Panc1 (cell line): ENCODE data around the gene PCAT7. TPM values are rescaled to one million over a fixed set of nuclear protein-coding genes. Genes with fewer than 3 reads are reported as not detected.

Experiments used
- ATAC-seq: fragments of 200-7000 bp; cut with Tn5 transposase; 2 replicates; pipeline ENCODE4 v1.9.1; 2020; ENCODE audit warnings: mild to moderate bottlenecking, moderate library complexity
- BruUV-seq: library from RNA; stranded (reverse); fragments of 400-500 nt; replicated peaks from 2 replicates; lab custom pipeline; 2021; lab: Mats Ljungman, UMichigan
- CTCF ChIA-PET: fragments of 300-600 bp; sonication (Branson Sonifier 250); formaldehyde crosslinking; loops from one replicate; lab custom pipeline; 2022; ENCODE audit warnings: antibody characterized with exemption; lab: Charles Lee
- POLR2A ChIA-PET: fragments of 300-600 bp; sonication (Branson Sonifier 250); formaldehyde crosslinking; loops from one replicate; lab custom pipeline; 2022; ENCODE audit warnings: antibody characterized with exemption; lab: Charles Lee
- DNase-seq: peaks from one replicate; pipeline ENCODE4 v3.0.0-alpha.2; 2010; ENCODE audit warnings: low read depth, low spot score
- H3K27ac ChIP-seq: 2 replicates; pipeline ENCODE4 v1.5.1; 2011; ENCODE audit warnings: mild to moderate bottlenecking, low read length, inconsistent platforms
- H3K27me3 ChIP-seq: fragments of 200-500 bp; sonication (Bioruptor generic); 2 replicates; pipeline ENCODE4 v1.6.0; 2014; ENCODE audit warnings: low read length, inconsistent platforms; ENCODE audit not compliant: control insufficient read depth, insufficient read depth
- H3K36me3 ChIP-seq: fragments of 200-500 bp; sonication (Bioruptor generic); 2 replicates; pipeline ENCODE4 v1.5.1; 2014; ENCODE audit warnings: inconsistent platforms, mild to moderate bottlenecking, low read length, moderate library complexity; ENCODE audit not compliant: control insufficient read depth, insufficient read depth
- H3K4me1 ChIP-seq: 2 replicates; pipeline ENCODE4 v1.5.1; 2011; ENCODE audit warnings: inconsistent platforms, mild to moderate bottlenecking, low read length, moderate library complexity; ENCODE audit not compliant: control insufficient read depth, insufficient read depth
- H3K4me3 ChIP-seq, 2 experiments: 2 replicates each; pipeline ENCODE4 v1.5.1; 2011 to 2012; ENCODE audit warnings: low read depth in 2 of 2, low read length in 2 of 2, mild to moderate bottlenecking in 2 of 2, inconsistent platforms in 1 of 2, moderate library complexity in 1 of 2
- H3K9me3 ChIP-seq: fragments of 200-500 bp; sonication (Bioruptor generic); 2 replicates; pipeline ENCODE4 v1.5.1; 2014; ENCODE audit warnings: low read depth, mild to moderate bottlenecking, inconsistent platforms, low read length, moderate library complexity; ENCODE audit not compliant: control insufficient read depth, insufficient read depth
- POLR2AphosphoS5 ChIP-seq: IDR thresholded peaks from 2 replicates; pipeline ENCODE4 v1.6.1; 2012; ENCODE audit warnings: mild to moderate bottlenecking, low read depth, low read length, moderate library complexity
- SIN3A ChIP-seq: IDR thresholded peaks from 2 replicates; pipeline ENCODE4 v1.6.1; 2012; ENCODE audit warnings: low read depth, mild to moderate bottlenecking, low read length, moderate library complexity, borderline replicate concordance; ENCODE audit not compliant: insufficient read depth
- TCF7L2 ChIP-seq: IDR thresholded peaks from 2 replicates; pipeline ENCODE4 v1.6.1; 2011; ENCODE audit warnings: mild to moderate bottlenecking, low read depth, low read length, inconsistent platforms
- in situ Hi-C: cut with HindIII; loops from 2 replicates; pipeline ENCODE4 v1.10.0; 2016; ENCODE audit warnings: low sequenced_read_pairs, low pct_unique_long_range_greater_than_20kb
- intact Hi-C: fragments of 100-400 bp; cut with micrococcal nuclease; formaldehyde crosslinking; loops from one replicate; pipeline ENCODE4 v1.10.0; 2022; ENCODE audit not compliant: unreplicated experiment
- total RNA-seq: library from RNA; stranded (reverse); gene quantifications from one replicate; pipeline ENCODE4 v1.2.1, GENCODE V29; 2021; ENCODE audit not compliant: unreplicated experiment
- TF ChIP-seq, protein P1 (sequence below): fragments of 450-650 bp; IDR thresholded peaks from 2 replicates; pipeline ENCODE4 v1.5.1; 2017; ENCODE audit warnings: mild to moderate bottlenecking
- TF ChIP-seq, protein P2 (sequence below), 2 experiments: IDR thresholded peaks; 2 replicates each; pipeline ENCODE4 v1.6.1; 2011 to 2012; ENCODE audit warnings: low read depth in 2 of 2, control low read depth in 1 of 2, low read length in 1 of 2, mild to moderate bottlenecking in 1 of 2, moderate library complexity in 1 of 2; ENCODE audit not compliant: insufficient read depth in 1 of 2

Gene PCAT7
- total RNA-seq, 1 experiment from 2014 or later = 0.59 TPM

GRCh38 chr9:94581728-94582127 lies 26.8 kb downstream of the PCAT7 start:
- intact Hi-C loops (no loop called here), in situ Hi-C loops (no loop called here)
- no peak for TF ChIP-seq SIN3A
- TF ChIP-seq TCF7L2 = no peak
- no peak for TF ChIP-seq POLR2AphosphoS5
- TF ChIP-seq, protein P1, sequence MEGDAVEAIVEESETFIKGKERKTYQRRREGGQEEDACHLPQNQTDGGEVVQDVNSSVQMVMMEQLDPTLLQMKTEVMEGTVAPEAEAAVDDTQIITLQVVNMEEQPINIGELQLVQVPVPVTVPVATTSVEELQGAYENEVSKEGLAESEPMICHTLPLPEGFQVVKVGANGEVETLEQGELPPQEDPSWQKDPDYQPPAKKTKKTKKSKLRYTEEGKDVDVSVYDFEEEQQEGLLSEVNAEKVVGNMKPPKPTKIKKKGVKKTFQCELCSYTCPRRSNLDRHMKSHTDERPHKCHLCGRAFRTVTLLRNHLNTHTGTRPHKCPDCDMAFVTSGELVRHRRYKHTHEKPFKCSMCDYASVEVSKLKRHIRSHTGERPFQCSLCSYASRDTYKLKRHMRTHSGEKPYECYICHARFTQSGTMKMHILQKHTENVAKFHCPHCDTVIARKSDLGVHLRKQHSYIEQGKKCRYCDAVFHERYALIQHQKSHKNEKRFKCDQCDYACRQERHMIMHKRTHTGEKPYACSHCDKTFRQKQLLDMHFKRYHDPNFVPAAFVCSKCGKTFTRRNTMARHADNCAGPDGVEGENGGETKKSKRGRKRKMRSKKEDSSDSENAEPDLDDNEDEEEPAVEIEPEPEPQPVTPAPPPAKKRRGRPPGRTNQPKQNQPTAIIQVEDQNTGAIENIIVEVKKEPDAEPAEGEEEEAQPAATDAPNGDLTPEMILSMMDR = no peak
- TF ChIP-seq, protein P2, sequence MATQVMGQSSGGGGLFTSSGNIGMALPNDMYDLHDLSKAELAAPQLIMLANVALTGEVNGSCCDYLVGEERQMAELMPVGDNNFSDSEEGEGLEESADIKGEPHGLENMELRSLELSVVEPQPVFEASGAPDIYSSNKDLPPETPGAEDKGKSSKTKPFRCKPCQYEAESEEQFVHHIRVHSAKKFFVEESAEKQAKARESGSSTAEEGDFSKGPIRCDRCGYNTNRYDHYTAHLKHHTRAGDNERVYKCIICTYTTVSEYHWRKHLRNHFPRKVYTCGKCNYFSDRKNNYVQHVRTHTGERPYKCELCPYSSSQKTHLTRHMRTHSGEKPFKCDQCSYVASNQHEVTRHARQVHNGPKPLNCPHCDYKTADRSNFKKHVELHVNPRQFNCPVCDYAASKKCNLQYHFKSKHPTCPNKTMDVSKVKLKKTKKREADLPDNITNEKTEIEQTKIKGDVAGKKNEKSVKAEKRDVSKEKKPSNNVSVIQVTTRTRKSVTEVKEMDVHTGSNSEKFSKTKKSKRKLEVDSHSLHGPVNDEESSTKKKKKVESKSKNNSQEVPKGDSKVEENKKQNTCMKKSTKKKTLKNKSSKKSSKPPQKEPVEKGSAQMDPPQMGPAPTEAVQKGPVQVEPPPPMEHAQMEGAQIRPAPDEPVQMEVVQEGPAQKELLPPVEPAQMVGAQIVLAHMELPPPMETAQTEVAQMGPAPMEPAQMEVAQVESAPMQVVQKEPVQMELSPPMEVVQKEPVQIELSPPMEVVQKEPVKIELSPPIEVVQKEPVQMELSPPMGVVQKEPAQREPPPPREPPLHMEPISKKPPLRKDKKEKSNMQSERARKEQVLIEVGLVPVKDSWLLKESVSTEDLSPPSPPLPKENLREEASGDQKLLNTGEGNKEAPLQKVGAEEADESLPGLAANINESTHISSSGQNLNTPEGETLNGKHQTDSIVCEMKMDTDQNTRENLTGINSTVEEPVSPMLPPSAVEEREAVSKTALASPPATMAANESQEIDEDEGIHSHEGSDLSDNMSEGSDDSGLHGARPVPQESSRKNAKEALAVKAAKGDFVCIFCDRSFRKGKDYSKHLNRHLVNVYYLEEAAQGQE (IDR thresholded peaks at IDR 0.05; ENCODE audit: insufficient read depth in 1 of 2, low read depth in 2 of 2, low read length in 1 of 2) = no peak
- Histone ChIP-seq H3K4me1 (no peaks in the 10 kb centered on the region), H3K36me3 (no peaks in the 10 kb centered on the region), H3K27me3 (no peaks in the 10 kb centered on the region), H3K27ac (no peak overlapping the region), H3K9me3 (no peaks in the 10 kb centered on the region), H3K4me3 (no peak overlapping the region)
- BruUV-seq = no TSS peak
- CTCF ChIA-PET = interaction anchor here (0.6 kb wide), 1 partner anchor 587 kb away, joined by 3 read pairs; no protein-coding TSS in a partner anchor
- ATAC-seq = no peak
- no peak for DNase-seq
- POLR2A ChIA-PET = no interaction called here

DNA sequence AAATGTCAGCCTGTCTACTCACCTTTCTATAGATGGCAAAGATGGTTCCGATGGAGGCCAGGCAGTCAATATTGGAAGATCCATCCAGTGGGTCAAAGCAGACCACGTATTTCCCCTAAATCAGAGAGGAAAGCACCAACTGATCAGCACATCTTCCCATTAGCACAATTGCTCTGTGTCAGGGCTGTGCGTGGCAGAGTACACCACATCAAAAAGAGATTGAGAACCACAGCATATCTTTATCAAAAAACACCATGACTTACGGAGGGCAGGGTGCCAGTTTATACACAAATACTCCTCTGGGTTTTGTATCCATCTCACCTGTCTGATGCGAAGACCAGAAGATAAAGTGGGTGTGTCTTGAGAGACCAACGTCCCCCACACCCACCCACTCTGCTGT lies 29.7 kb downstream of the PCAT7 start:
- no peak for TF ChIP-seq SIN3A
- TF ChIP-seq, protein P1 = no peak
- TF ChIP-seq TCF7L2 = no peak
- TF ChIP-seq POLR2AphosphoS5 = no peak
- TF ChIP-seq, protein P2 (IDR thresholded peaks at IDR 0.05; ENCODE audit: insufficient read depth in 1 of 2, low read depth in 2 of 2, low read length in 1 of 2) = no peak
- POLR2A ChIA-PET = no interaction called here
- CTCF ChIA-PET = interaction anchor here (0.7 kb wide), 2 partner anchors 29 to 85 kb away, joined by 4 to 10 read pairs; no protein-coding TSS in a partner anchor
- ATAC-seq = no peak
- no peaks in the 10 kb centered on the region for H3K4me1 ChIP-seq
- H3K27ac ChIP-seq = no peak overlapping the region
- DNase-seq = no peak
- no TSS peak for BruUV-seq
- no peaks in the 10 kb centered on the region for H3K9me3 ChIP-seq
- H3K36me3 ChIP-seq = no peaks in the 10 kb centered on the region
- H3K4me3 ChIP-seq = no peak overlapping the region
- intact Hi-C loops (no loop called here), in situ Hi-C loops (no loop called here)
- H3K27me3 ChIP-seq = no peaks in the 10 kb centered on the region
